ENCODE data around the gene PPIP5K2. TPM values are rescaled to one million over a fixed set of nuclear protein-coding genes. Genes with fewer than 3 reads are reported as not detected.

Gene PPIP5K2
- total RNA-seq, 4 donors from 2014 or later: 40.1 to 60.8 (median 57.7) TPM

GRCh38 chr5:103128202-103128601, 8.1 kb downstream of the PPIP5K2 start:
- intact Hi-C loops (cut with DNase I): no loop called here
- no peaks in the 10 kb centered on the region for H3K4me1 ChIP-seq
- H3K27me3 ChIP-seq: no peaks in the 10 kb centered on the region
- no peak for TF ChIP-seq CTCF (IDR thresholded peaks at IDR 0.05)
- no peak for TF ChIP-seq POLR2A (IDR thresholded peaks at IDR 0.05)
- no peaks in the 10 kb centered on the region for H3K9me3 ChIP-seq
- no peak overlapping the region for H3K4me3 ChIP-seq (replicated peaks in 1 of 3)
- no peaks in the 10 kb centered on the region for H3K36me3 ChIP-seq
- no peak for DNase-seq
- no peak overlapping the region for H3K27ac ChIP-seq

GRCh38 chr5:103132684-103133083, 12.6 kb downstream of the PPIP5K2 start:
- no peak for DNase-seq
- Histone ChIP-seq H3K27ac (no peak overlapping the region), H3K36me3 (peaks cover 0 to 2% of the 10 kb centered on the region in 2 donors), H3K4me3 (replicated peaks in 1 of 3) (no peak overlapping the region), H3K27me3 (no peaks in the 10 kb centered on the region), H3K4me1 (no peaks in the 10 kb centered on the region), H3K9me3 (no peaks in the 10 kb centered on the region)
- intact Hi-C loops (cut with DNase I): no loop called here
- TF ChIP-seq CTCF (IDR thresholded peaks at IDR 0.05) (no peak), POLR2A (IDR thresholded peaks at IDR 0.05) (no peak)
- WGBS, 2 donors: 88 to 94% methylated on average over 1 of the region's 1 CpG

GRCh38 chr5:103133231-103133630, 13.1 kb downstream of the PPIP5K2 start:
- peaks cover 0 to 2% of the 10 kb centered on the region in 2 donors for H3K36me3 ChIP-seq
- 76 to 84% methylated on average over 2 of the region's 2 CpGs for WGBS, 2 donors
- H3K9me3 ChIP-seq: no peaks in the 10 kb centered on the region
- no peak for TF ChIP-seq CTCF (IDR thresholded peaks at IDR 0.05)
- no peak for TF ChIP-seq POLR2A (IDR thresholded peaks at IDR 0.05)
- no peaks in the 10 kb centered on the region for H3K4me1 ChIP-seq
- intact Hi-C loops (cut with DNase I): no loop called here
- no peak overlapping the region for H3K27ac ChIP-seq
- no peaks in the 10 kb centered on the region for H3K27me3 ChIP-seq
- no peak for DNase-seq
- no peak overlapping the region for H3K4me3 ChIP-seq (replicated peaks in 1 of 3)

GRCh38 chr5:103135461-103135860, 15.4 kb downstream of the PPIP5K2 start:
- intact Hi-C loops (cut with DNase I): no loop called here
- no peak overlapping the region for H3K27ac ChIP-seq
- no peaks in the 10 kb centered on the region for H3K27me3 ChIP-seq
- no peak for TF ChIP-seq CTCF (IDR thresholded peaks at IDR 0.05)
- TF ChIP-seq POLR2A (IDR thresholded peaks at IDR 0.05): no peak
- no peak overlapping the region for H3K4me3 ChIP-seq (replicated peaks in 1 of 3)
- 90 to 100% methylated on average over 1 of the region's 1 CpG for WGBS, 2 donors
- no peaks in the 10 kb centered on the region for H3K4me1 ChIP-seq
- H3K9me3 ChIP-seq: no peaks in the 10 kb centered on the region
- peaks cover 0 to 2% of the 10 kb centered on the region in 2 donors for H3K36me3 ChIP-seq
- DNase-seq: no peak

GRCh38 chr5:103138202-103138690, 18.1 kb downstream of the PPIP5K2 start:
- WGBS, 2 donors: 91 to 92% methylated on average over 3 of the region's 3 CpGs
- no peak overlapping the region for H3K27ac ChIP-seq
- no peaks in the 10 kb centered on the region for H3K27me3 ChIP-seq
- TF ChIP-seq CTCF (IDR thresholded peaks at IDR 0.05) (no peak), POLR2A (IDR thresholded peaks at IDR 0.05) (no peak)
- no peak for DNase-seq
- H3K4me1 ChIP-seq: no peaks in the 10 kb centered on the region
- H3K4me3 ChIP-seq (replicated peaks in 1 of 3): no peak overlapping the region
- intact Hi-C loops (cut with DNase I): no loop called here
- no peaks in the 10 kb centered on the region for H3K9me3 ChIP-seq
- peaks cover 0 to 2% of the 10 kb centered on the region in 2 donors for H3K36me3 ChIP-seq

All from thyroid gland (tissue), 4 donors.